Mesenchymal stem cell (in vitro differentiated cells and primary cell): ENCODE measurements around the gene C16orf74.

Experiments
- DNase-seq: peaks from one replicate; pipeline ENCODE4 v3.0.0-alpha.2; 2013
- H2AFZ ChIP-seq: one replicate; pipeline ENCODE4 v1.6.1; 2013; ENCODE audit warnings: low read depth, mild to moderate bottlenecking, control low read depth, inconsistent platforms, low read length, moderate library complexity
- H2AK5ac ChIP-seq: 2 replicates; pipeline ENCODE4 v1.6.1; 2013; ENCODE audit warnings: low read length, moderate library complexity, mild to moderate bottlenecking, inconsistent platforms; ENCODE audit not compliant: severe bottlenecking
- H2BK120ac ChIP-seq: one replicate; pipeline ENCODE4 v1.6.1; 2013; ENCODE audit warnings: low read depth, mild to moderate bottlenecking, inconsistent platforms, low read length, moderate library complexity
- H2BK12ac ChIP-seq, 2 experiments: one replicate each; pipeline ENCODE4 v1.6.1; 2013; ENCODE audit warnings: inconsistent platforms in 2 of 2, low read length in 2 of 2, mild to moderate bottlenecking in 2 of 2, moderate library complexity in 2 of 2, control low read depth in 1 of 2
- H2BK15ac ChIP-seq: one replicate; pipeline ENCODE4 v1.6.1; 2013; ENCODE audit warnings: mild to moderate bottlenecking, low read depth, inconsistent platforms; ENCODE audit not compliant: poor library complexity, severe bottlenecking
- H2BK5ac ChIP-seq: 2 replicates; pipeline ENCODE4 v1.6.1; 2013; ENCODE audit warnings: low read depth, mild to moderate bottlenecking, low read length, control low read depth, inconsistent platforms; ENCODE audit not compliant: poor library complexity, severe bottlenecking
- H3K14ac ChIP-seq, 2 experiments: one replicate each; pipeline ENCODE4 v1.6.1; 2013; ENCODE audit warnings: inconsistent platforms in 2 of 2, low read length in 2 of 2, control low read depth in 1 of 2, mild to moderate bottlenecking in 1 of 2, moderate library complexity in 1 of 2
- H3K18ac ChIP-seq, 2 experiments: one replicate each; pipeline ENCODE4 v1.6.1; 2013; ENCODE audit warnings: inconsistent platforms in 2 of 2, low read length in 2 of 2, control low read depth in 1 of 2, low read depth in 1 of 2, mild to moderate bottlenecking in 1 of 2
- H3K23ac ChIP-seq, 2 experiments: one replicate each; pipeline ENCODE4 v1.6.1; 2013; ENCODE audit warnings: inconsistent platforms in 2 of 2, low read length in 2 of 2, mild to moderate bottlenecking in 2 of 2, moderate library complexity in 2 of 2, control low read depth in 1 of 2
- H3K27ac ChIP-seq: 2 replicates; pipeline ENCODE4 v1.5.1; 2013; ENCODE audit warnings: mild to moderate bottlenecking, moderate library complexity, low read length, control low read depth, inconsistent platforms; ENCODE audit not compliant: poor library complexity, severe bottlenecking
- H3K27me3 ChIP-seq, 2 experiments: 2 replicates each; pipeline versions ENCODE4 v1.6.1 to v1.7.0; 2013; ENCODE audit warnings: low read length in 2 of 2, mild to moderate bottlenecking in 2 of 2, moderate library complexity in 2 of 2, control low read depth in 1 of 2, inconsistent platforms in 1 of 2; ENCODE audit not compliant: control insufficient read depth in 1 of 2, insufficient read depth in 1 of 2
- H3K36me3 ChIP-seq, 2 experiments: 2 replicates each; pipeline versions ENCODE4 v1.6.1 to v1.7.0; 2013; ENCODE audit warnings: low read length in 2 of 2, control low read depth in 1 of 2, inconsistent platforms in 1 of 2, low read depth in 1 of 2, mild to moderate bottlenecking in 1 of 2; ENCODE audit not compliant: insufficient read depth in 2 of 2, control insufficient read depth in 1 of 2
- H3K4ac ChIP-seq, 2 experiments: one replicate each; pipeline ENCODE4 v1.6.1; 2013; ENCODE audit warnings: inconsistent platforms in 2 of 2, low read length in 2 of 2, mild to moderate bottlenecking in 2 of 2, moderate library complexity in 2 of 2, control low read depth in 1 of 2, low read depth in 1 of 2
- H3K4me1 ChIP-seq: 2 replicates; pipeline ENCODE4 v1.6.1; 2013; ENCODE audit warnings: low read depth, low read length, control low read depth; ENCODE audit not compliant: control insufficient read depth, insufficient read depth
- H3K4me2 ChIP-seq: 2 replicates; pipeline ENCODE4 v1.6.1; 2013; ENCODE audit warnings: low read length, mild to moderate bottlenecking, inconsistent platforms; ENCODE audit not compliant: poor library complexity, severe bottlenecking
- H3K4me3 ChIP-seq, 2 experiments: 2 replicates each; pipeline versions ENCODE4 v1.5.1 to v1.7.0; 2013; ENCODE audit warnings: low read length in 2 of 2, mild to moderate bottlenecking in 2 of 2, control low read depth in 1 of 2, low read depth in 1 of 2; ENCODE audit not compliant: insufficient read depth in 1 of 2
- H3K79me1 ChIP-seq: replicated peaks from 2 replicates; pipeline ENCODE4 v1.6.1; 2013; ENCODE audit warnings: mild to moderate bottlenecking, control low read depth, low read length, inconsistent platforms; ENCODE audit not compliant: poor library complexity, severe bottlenecking
- H3K9ac ChIP-seq: 2 replicates; pipeline ENCODE4 v1.7.0; 2013; ENCODE audit warnings: mild to moderate bottlenecking, low read length, moderate library complexity
- H3K9me3 ChIP-seq: 2 replicates; pipeline ENCODE4 v1.7.0; 2013; ENCODE audit warnings: mild to moderate bottlenecking, low read length; ENCODE audit not compliant: control insufficient read depth
- H4K8ac ChIP-seq: one replicate; pipeline ENCODE4 v1.6.1; 2013; ENCODE audit warnings: inconsistent platforms, mild to moderate bottlenecking, low read length, moderate library complexity
- H4K91ac ChIP-seq: one replicate; pipeline ENCODE4 v1.6.1; 2013; ENCODE audit warnings: mild to moderate bottlenecking, low read length, inconsistent platforms
- WGBS: methylation state at CpG from one replicate; pipeline ENCODE4 v1.1.7; 2013; ENCODE audit warnings: mixed read lengths; 5-methylcytosine and 5-hydroxymethylcytosine counted together

C16orf74 gene

GRCh38 chr16:85674828-85675227, 76.1 kb downstream of the C16orf74 start:
- no peak overlapping the region for H3K4me2 ChIP-seq
- 96% methylated on average over 6 of the region's 6 CpGs for WGBS

GRCh38 chr16:85674418-85674755, 76.5 kb downstream of the C16orf74 start:
- Histone ChIP-seq H2BK15ac (no peak overlapping the region), H3K4me1 (peaks cover 3% of the 10 kb centered on the region), H3K79me1 (peaks cover 5% of the 10 kb centered on the region), H3K23ac (no peak overlapping the region), H4K91ac (no peak overlapping the region), H3K4ac (no peak overlapping the region), H2AK5ac (no peak overlapping the region), H3K36me3 (peaks cover 47 to 95% of the 10 kb centered on the region in 2 experiments), H2AFZ (no peak overlapping the region), H3K9ac (peak overlapping the region; percentile 2), H3K27ac (no peak overlapping the region), H3K4me3 (no peak overlapping the region), H3K4me2 (no peak overlapping the region), H3K18ac (no peak overlapping the region), H2BK12ac (no peak overlapping the region), H2BK5ac (no peak overlapping the region), H3K9me3 (no peaks in the 10 kb centered on the region), H3K27me3 (no peaks in the 10 kb centered on the region), H3K14ac (no peak overlapping the region), H2BK120ac (no peak overlapping the region), H4K8ac (no peak overlapping the region)
- 100% methylated on average over 4 of the region's 4 CpGs for WGBS
- no peak for DNase-seq

More at GRCh38 chr16:85674828-85675227, 76.1 kb downstream of the C16orf74 start:
- no peak overlapping the region for H4K8ac ChIP-seq
- H2BK5ac ChIP-seq: no peak overlapping the region
- H2BK12ac ChIP-seq: no peak overlapping the region
- H2AK5ac ChIP-seq: no peak overlapping the region
- no peak overlapping the region for H3K9ac ChIP-seq
- no peak overlapping the region for H3K27ac ChIP-seq
- no peaks in the 10 kb centered on the region for H3K27me3 ChIP-seq
- H3K9me3 ChIP-seq: no peaks in the 10 kb centered on the region
- no peak overlapping the region for H2BK120ac ChIP-seq
- no peak for DNase-seq
- H3K23ac ChIP-seq: no peak overlapping the region
- no peak overlapping the region for H3K4me3 ChIP-seq
- H3K36me3 ChIP-seq: peaks cover 46 to 92% of the 10 kb centered on the region in 2 experiments
- H3K18ac ChIP-seq: no peak overlapping the region
- H4K91ac ChIP-seq: no peak overlapping the region
- no peak overlapping the region for H3K4ac ChIP-seq
- no peak overlapping the region for H3K14ac ChIP-seq
- H3K79me1 ChIP-seq: peaks cover 6% of the 10 kb centered on the region
- peaks cover 3% of the 10 kb centered on the region for H3K4me1 ChIP-seq
- no peak overlapping the region for H2AFZ ChIP-seq
- H2BK15ac ChIP-seq: no peak overlapping the region

GRCh38 chr16:85673529-85674417, 77.1 kb downstream of the C16orf74 start:
- H3K27ac ChIP-seq: no peak overlapping the region
- H3K27me3 ChIP-seq: no peaks in the 10 kb centered on the region
- no peak overlapping the region for H2BK5ac ChIP-seq
- H3K79me1 ChIP-seq: peaks cover 9% of the 10 kb centered on the region
- no peak overlapping the region for H2AFZ ChIP-seq
- no peak overlapping the region for H3K14ac ChIP-seq
- no peak overlapping the region for H2AK5ac ChIP-seq
- no peak overlapping the region for H2BK120ac ChIP-seq
- no peak overlapping the region for H2BK15ac ChIP-seq
- no peak overlapping the region for H3K4me2 ChIP-seq
- no peak overlapping the region for H3K4me3 ChIP-seq
- H3K4me1 ChIP-seq: peaks cover 3% of the 10 kb centered on the region
- H3K4ac ChIP-seq: no peak overlapping the region
- H3K9me3 ChIP-seq: no peaks in the 10 kb centered on the region
- H3K9ac ChIP-seq: peak overlapping the region; percentile 2
- H3K18ac ChIP-seq: no peak overlapping the region
- WGBS: 94% methylated on average over 19 of the region's 19 CpGs
- no peak overlapping the region for H4K91ac ChIP-seq
- H4K8ac ChIP-seq: no peak overlapping the region
- no peak overlapping the region for H3K23ac ChIP-seq
- no peak overlapping the region for H2BK12ac ChIP-seq
- DNase-seq: no peak
- peaks cover 50 to 95% of the 10 kb centered on the region in 2 experiments for H3K36me3 ChIP-seq

GRCh38 chr16:85670840-85671239, 80.1 kb downstream of the C16orf74 start:
- peaks cover 9% of the 10 kb centered on the region for H3K79me1 ChIP-seq
- H2AFZ ChIP-seq: no peak overlapping the region
- H4K91ac ChIP-seq: no peak overlapping the region
- 94% methylated on average over 14 of the region's 14 CpGs for WGBS
- no peaks in the 10 kb centered on the region for H3K27me3 ChIP-seq
- no peak overlapping the region for H3K4ac ChIP-seq
- H2BK12ac ChIP-seq: no peak overlapping the region
- H3K18ac ChIP-seq: no peak overlapping the region
- no peak overlapping the region for H2BK15ac ChIP-seq
- no peak overlapping the region for H2BK120ac ChIP-seq
- no peak overlapping the region for H3K23ac ChIP-seq
- H3K4me2 ChIP-seq: no peak overlapping the region
- peaks cover 60 to 97% of the 10 kb centered on the region in 2 experiments for H3K36me3 ChIP-seq
- H4K8ac ChIP-seq: no peak overlapping the region
- H3K27ac ChIP-seq: no peak overlapping the region
- H3K9me3 ChIP-seq: no peaks in the 10 kb centered on the region
- no peak overlapping the region for H2BK5ac ChIP-seq
- DNase-seq: no peak
- H3K9ac ChIP-seq: no peak overlapping the region
- H2AK5ac ChIP-seq: no peak overlapping the region
- peaks cover 7% of the 10 kb centered on the region for H3K4me1 ChIP-seq
- no peak overlapping the region for H3K4me3 ChIP-seq
- no peak overlapping the region for H3K14ac ChIP-seq
